ENCODE results near the gene MYH9. TPM values are rescaled to one million over a fixed set of nuclear protein-coding genes. Genes with fewer than 3 reads are reported as not detected.
"Not testable (repeated sequence)": the region's sequence is repeated elsewhere in the genome, so short reads cannot be mapped to it uniquely, and the experiment has no call there.

MYH9 gene
- polyA plus RNA-seq, 1 donor from 2014 or later = 7.1 TPM

GRCh38 chr22:36291831-36292740 is 95.7 kb downstream of the MYH9 start:
- Histone ChIP-seq H3K9me2 (ENCODE audit: insufficient read depth, low read length) (no peaks in the 10 kb centered on the region), H3F3A (ENCODE audit: insufficient read depth, low read length, poor library complexity, severe bottlenecking) (no peaks in the 10 kb centered on the region), H4K20me1 (ENCODE audit: insufficient read depth) (no peaks in the 10 kb centered on the region), H3K79me2 (replicated peaks; ENCODE audit: insufficient read depth, low read length) (no peaks in the 10 kb centered on the region), H3K36me3 (ENCODE audit: insufficient read depth, low read length) (peaks cover 6% of the 10 kb centered on the region), H3K9me3 (ENCODE audit: low read length) (no peaks in the 10 kb centered on the region), H3K9ac (ENCODE audit: low read length) (no peak overlapping the region), H3K4me3 (ENCODE audit: low read length) (no peak overlapping the region), H2AFZ (ENCODE audit: low read depth, low read length) (no peak overlapping the region), H3K27me3 (ENCODE audit: insufficient read depth, low read depth, low read length) (no peaks in the 10 kb centered on the region), H3K27ac (ENCODE audit: low read length) (no peak overlapping the region), H3K4me2 (ENCODE audit: low read length) (no peak overlapping the region)
- no peak for TF ChIP-seq EZH2 (IDR thresholded peaks at IDR 0.05; ENCODE audit: borderline replicate concordance, insufficient read depth, low read length, poor library complexity, severe bottlenecking)
- TF ChIP-seq TAF1 (IDR thresholded peaks at IDR 0.05; ENCODE audit: low read depth) = no peak
- TF ChIP-seq REST (IDR thresholded peaks at IDR 0.05; ENCODE audit: borderline replicate concordance) = no peak
- TF ChIP-seq SMC3 (conservative IDR thresholded peaks at IDR 0.05; ENCODE audit: poor library complexity) = no peak
- no peak for TF ChIP-seq EP300 (conservative IDR thresholded peaks at IDR 0.05; ENCODE audit: poor library complexity, severe bottlenecking)
- TF ChIP-seq RAD21 (conservative IDR thresholded peaks at IDR 0.05) = no peak
- TF ChIP-seq CTCF (IDR thresholded peaks at IDR 0.05; ENCODE audit: poor library complexity, severe bottlenecking) = no peak
- no peak for TF ChIP-seq MXI1 (conservative IDR thresholded peaks at IDR 0.05; ENCODE audit: poor library complexity, severe bottlenecking)

- not testable (repeated sequence) for H2AFZ ChIP-seq (ENCODE audit: low read depth, low read length); H3K9me3 ChIP-seq (ENCODE audit: low read length); H3K27ac ChIP-seq (ENCODE audit: low read length); H3K27me3 ChIP-seq (ENCODE audit: insufficient read depth, low read depth, low read length); H3K4me3 ChIP-seq (ENCODE audit: low read length); H4K20me1 ChIP-seq (ENCODE audit: insufficient read depth); H3K4me2 ChIP-seq (ENCODE audit: low read length); H3K79me2 ChIP-seq (replicated peaks; ENCODE audit: insufficient read depth, low read length); H3K9ac ChIP-seq (ENCODE audit: low read length); H3K9me2 ChIP-seq (ENCODE audit: insufficient read depth, low read length); H3K36me3 ChIP-seq (ENCODE audit: insufficient read depth, low read length); H3F3A ChIP-seq (ENCODE audit: insufficient read depth, low read length, poor library complexity, severe bottlenecking)
Measured at GRCh38 chr22:36290391-36291075, 97.2 kb downstream of the MYH9 start.

- not testable (repeated sequence) for H3K4me2 ChIP-seq (ENCODE audit: low read length); H3K4me3 ChIP-seq (ENCODE audit: low read length); H2AFZ ChIP-seq (ENCODE audit: low read depth, low read length); H4K20me1 ChIP-seq (ENCODE audit: insufficient read depth); H3K9ac ChIP-seq (ENCODE audit: low read length); H3F3A ChIP-seq (ENCODE audit: insufficient read depth, low read length, poor library complexity, severe bottlenecking); H3K9me2 ChIP-seq (ENCODE audit: insufficient read depth, low read length); H3K27ac ChIP-seq (ENCODE audit: low read length); H3K9me3 ChIP-seq (ENCODE audit: low read length); H3K36me3 ChIP-seq (ENCODE audit: insufficient read depth, low read length); H3K79me2 ChIP-seq (replicated peaks; ENCODE audit: insufficient read depth, low read length); H3K27me3 ChIP-seq (ENCODE audit: insufficient read depth, low read depth, low read length)
Measured at GRCh38 chr22:36289948-36290371, 97.8 kb downstream of the MYH9 start.
